Measurements from ENCODE around the gene CYP27B1.

GRCh38 chr12:57743769-57744168 is 23.1 kb downstream of the CYP27B1 start:
- TF ChIP-seq GABPA (IDR thresholded peaks at IDR 0.05 in 1 of 2, conservative IDR thresholded peaks at IDR 0.05 in 1 of 2) (no peak), MAX (IDR thresholded peaks at IDR 0.05) (no peak), CTCF (IDR thresholded peaks at IDR 0.05; ENCODE audit: low read depth, low read length, missing input control) (no peak), TAF1 (conservative IDR thresholded peaks at IDR 0.05) (no peak), FOXA1 (IDR thresholded peaks at IDR 0.05) (no peak), RAD21 (IDR thresholded peaks at IDR 0.05) (no peak), SP1 (IDR thresholded peaks at IDR 0.05) (no peak), EGR1 (IDR thresholded peaks at IDR 0.05; ENCODE audit: low read depth in 2 of 2) (no peak), ATF3 (IDR thresholded peaks at IDR 0.05) (no peak), YY1 (IDR thresholded peaks at IDR 0.05) (no peak), HNF4A (conservative IDR thresholded peaks at IDR 0.05) (no peak), ZBTB33 (IDR thresholded peaks at IDR 0.05) (no peak), REST (IDR thresholded peaks at IDR 0.05) (no peak)

Data from liver (tissue), 3 donors.